MM.1S (cell line): ENCODE results near the gene BRD1.

Experiments used
- DNase-seq: peaks from one replicate; pipeline ENCODE4 v3.0.0-alpha.2; 2015
- H2AFZ ChIP-seq: fragments of 300-600 bp; sonication (generic); 2 replicates; pipeline ENCODE4 v1.6.0; 2016; ENCODE audit warnings: antibody characterized with exemption, low read length
- H3F3A ChIP-seq: fragments of 300-600 bp; sonication (generic); 2 replicates; pipeline ENCODE4 v1.6.1; 2016; ENCODE audit warnings: mild to moderate bottlenecking, antibody characterized with exemption, low read length, moderate library complexity, mixed read lengths; ENCODE audit not compliant: insufficient read depth
- H3K27ac ChIP-seq: fragments of 300-600 bp; sonication (generic); 2 replicates; pipeline ENCODE4 v1.5.1; 2016; ENCODE audit warnings: mild to moderate bottlenecking, low read length
- H3K27me3 ChIP-seq: fragments of 300-600 bp; sonication (generic); replicated peaks from 2 replicates; pipeline ENCODE4 v1.6.0; 2016; ENCODE audit warnings: low read length; ENCODE audit not compliant: insufficient read depth
- H3K36me3 ChIP-seq: fragments of 300-600 bp; sonication (generic); replicated peaks from 2 replicates; pipeline ENCODE4 v1.6.1; 2016; ENCODE audit warnings: mild to moderate bottlenecking, low read length, mixed read lengths; ENCODE audit not compliant: insufficient read depth
- H3K4me1 ChIP-seq: fragments of 300-600 bp; sonication (generic); 2 replicates; pipeline ENCODE4 v1.6.1; 2016; ENCODE audit warnings: low read length, mixed read lengths
- H3K4me2 ChIP-seq: fragments of 300-600 bp; sonication (generic); 2 replicates; pipeline ENCODE4 v1.6.0; 2016; ENCODE audit warnings: low read depth, low read length
- H3K4me3 ChIP-seq: fragments of 300-600 bp; sonication (generic); 2 replicates; pipeline ENCODE4 v1.5.1; 2016; ENCODE audit warnings: low read length, mixed read lengths
- H3K79me2 ChIP-seq: fragments of 300-600 bp; sonication (generic); 2 replicates; pipeline ENCODE4 v1.6.1; 2016; ENCODE audit warnings: mixed run types, low read length, mixed read lengths
- H3K9ac ChIP-seq: fragments of 300-600 bp; sonication (generic); 2 replicates; pipeline ENCODE4 v1.6.1; 2016; ENCODE audit warnings: low read length, mixed read lengths
- H3K9me2 ChIP-seq: fragments of 300-600 bp; sonication (generic); replicated peaks from 2 replicates; pipeline ENCODE4 v1.6.1; 2016; ENCODE audit warnings: mild to moderate bottlenecking, low read length, mixed read lengths; ENCODE audit not compliant: insufficient read depth
- H3K9me3 ChIP-seq: fragments of 300-600 bp; sonication (generic); replicated peaks from 2 replicates; pipeline ENCODE4 v1.6.1; 2016; ENCODE audit warnings: mild to moderate bottlenecking, low read length, mixed read lengths; ENCODE audit not compliant: insufficient read depth
- H4K20me1 ChIP-seq: fragments of 300-600 bp; sonication (generic); 2 replicates; pipeline ENCODE4 v1.6.1; 2016; ENCODE audit warnings: mild to moderate bottlenecking, low read length, moderate library complexity, mixed read lengths; ENCODE audit not compliant: insufficient read depth
- EZH2 ChIP-seq: fragments of 300-600 bp; sonication (generic); optimal IDR thresholded peaks from 2 replicates; pipeline ENCODE3; 2017; ENCODE audit warnings: low read depth, mild to moderate bottlenecking, antibody characterized with exemption, low read length, mixed read lengths
- EZH2phosphoT487 ChIP-seq: fragments of 300-600 bp; sonication (generic); IDR thresholded peaks from 2 replicates; pipeline ENCODE4 v1.6.1; 2018; ENCODE audit warnings: antibody characterized with exemption, low read length
- TF ChIP-seq, protein P1 (sequence below): fragments of 300-600 bp; sonication (generic); IDR thresholded peaks from 2 replicates; pipeline ENCODE4 v1.5.1; 2016; ENCODE audit warnings: antibody characterized with exemption, low read length, mixed read lengths

The BRD1 gene

GRCh38 chr22:49858827-49859226 is 31.2 kb upstream of the BRD1 start:
- no peaks in the 10 kb centered on the region for H3F3A ChIP-seq
- DNase-seq, result no peak
- H3K4me1 ChIP-seq, result peaks cover 10% of the 10 kb centered on the region; the same call in 1 of the 2 replicates
- H3K4me2 ChIP-seq, result no peak overlapping the region
- TF ChIP-seq EZH2phosphoT487 (no peak), EZH2 (no peak)
- TF ChIP-seq, protein P1, sequence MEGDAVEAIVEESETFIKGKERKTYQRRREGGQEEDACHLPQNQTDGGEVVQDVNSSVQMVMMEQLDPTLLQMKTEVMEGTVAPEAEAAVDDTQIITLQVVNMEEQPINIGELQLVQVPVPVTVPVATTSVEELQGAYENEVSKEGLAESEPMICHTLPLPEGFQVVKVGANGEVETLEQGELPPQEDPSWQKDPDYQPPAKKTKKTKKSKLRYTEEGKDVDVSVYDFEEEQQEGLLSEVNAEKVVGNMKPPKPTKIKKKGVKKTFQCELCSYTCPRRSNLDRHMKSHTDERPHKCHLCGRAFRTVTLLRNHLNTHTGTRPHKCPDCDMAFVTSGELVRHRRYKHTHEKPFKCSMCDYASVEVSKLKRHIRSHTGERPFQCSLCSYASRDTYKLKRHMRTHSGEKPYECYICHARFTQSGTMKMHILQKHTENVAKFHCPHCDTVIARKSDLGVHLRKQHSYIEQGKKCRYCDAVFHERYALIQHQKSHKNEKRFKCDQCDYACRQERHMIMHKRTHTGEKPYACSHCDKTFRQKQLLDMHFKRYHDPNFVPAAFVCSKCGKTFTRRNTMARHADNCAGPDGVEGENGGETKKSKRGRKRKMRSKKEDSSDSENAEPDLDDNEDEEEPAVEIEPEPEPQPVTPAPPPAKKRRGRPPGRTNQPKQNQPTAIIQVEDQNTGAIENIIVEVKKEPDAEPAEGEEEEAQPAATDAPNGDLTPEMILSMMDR, result no peak
- H3K27me3 ChIP-seq, result no peaks in the 10 kb centered on the region
- H3K9me2 ChIP-seq, result no peaks in the 10 kb centered on the region
- peaks cover 96% of the 10 kb centered on the region for H3K79me2 ChIP-seq
- no peak overlapping the region for H3K4me3 ChIP-seq
- H3K27ac ChIP-seq, result no peak overlapping the region
- H3K9me3 ChIP-seq, result no peaks in the 10 kb centered on the region
- no peaks in the 10 kb centered on the region for H3K36me3 ChIP-seq
- H4K20me1 ChIP-seq, result peaks cover 8% of the 10 kb centered on the region; the same call in 1 of the 2 replicates
- no peak overlapping the region for H2AFZ ChIP-seq
- H3K9ac ChIP-seq, result no peak overlapping the region

DNA sequence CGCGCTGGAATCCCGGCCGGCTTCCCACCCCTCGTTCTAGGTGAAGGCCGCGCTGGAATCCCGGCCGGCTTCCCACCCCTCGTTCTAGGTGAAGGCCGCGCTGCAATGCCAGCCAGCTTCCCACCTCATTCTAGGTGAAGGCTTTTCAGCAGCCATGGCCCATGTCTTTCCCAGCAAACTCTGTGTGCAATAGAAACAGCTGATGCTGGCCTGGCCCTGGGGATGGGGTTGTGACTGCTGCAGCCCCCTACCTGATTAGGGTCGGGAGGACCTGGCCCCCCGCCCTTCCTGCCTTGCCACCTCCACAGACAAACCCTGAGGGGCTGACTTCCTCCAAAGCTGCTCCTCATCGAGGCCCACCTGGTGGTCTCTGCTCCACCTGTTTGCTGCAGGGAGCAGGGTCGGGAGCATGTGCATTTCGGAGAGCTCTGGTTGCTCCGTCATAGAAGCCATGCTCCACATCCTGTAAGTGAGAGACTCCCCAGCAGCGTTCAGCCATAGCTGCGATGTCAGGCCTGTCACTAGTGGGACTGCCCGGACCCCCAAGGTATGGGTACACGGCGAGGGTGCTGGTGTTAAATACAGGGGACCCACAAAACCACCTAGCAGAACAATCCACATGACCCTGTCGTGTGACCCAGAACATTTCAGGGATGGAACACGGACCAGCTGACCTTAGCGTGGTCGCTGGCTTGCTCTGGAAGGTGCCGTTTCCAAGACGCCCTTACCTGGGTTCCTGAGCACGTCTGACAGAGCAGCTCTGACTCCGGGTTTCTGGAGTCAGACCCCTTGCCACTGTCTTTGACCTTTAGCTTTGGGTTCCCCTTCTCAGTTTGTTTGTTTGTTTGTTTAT is 29.3 kb upstream of the BRD1 start:
- H3K79me2 ChIP-seq, result peaks cover 77% of the 10 kb centered on the region

DNA sequence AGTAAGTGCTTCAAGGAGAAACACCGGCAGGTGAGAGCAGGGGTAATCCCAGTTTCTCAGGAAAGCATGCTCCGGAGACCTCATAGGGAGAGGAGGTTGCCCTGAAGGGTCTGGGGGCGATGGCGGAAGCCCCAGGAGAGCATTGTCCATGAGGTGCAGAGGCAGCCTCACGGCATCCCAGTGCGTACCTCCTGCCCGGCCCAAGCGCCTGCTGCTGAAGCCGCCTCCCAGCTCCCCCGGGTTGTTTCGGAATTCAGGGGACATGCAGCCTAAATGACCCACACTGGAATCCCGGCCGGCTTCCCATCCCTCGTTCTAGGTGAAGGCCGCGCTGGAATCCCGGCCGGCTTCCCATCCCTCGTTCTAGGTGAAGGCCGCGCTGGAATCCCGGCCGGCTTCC is 28.7 kb upstream of the BRD1 start:
- Histone ChIP-seq H3K36me3 (no peaks in the 10 kb centered on the region), H3K27ac (no peak overlapping the region), H3K27me3 (no peaks in the 10 kb centered on the region), H3K4me3 (no peak overlapping the region), H3K9ac (no peak overlapping the region), H3K9me3 (no peaks in the 10 kb centered on the region), H3K9me2 (no peaks in the 10 kb centered on the region), H2AFZ (no peak overlapping the region), H4K20me1 (peaks cover 8% of the 10 kb centered on the region; the same call in 1 of the 2 replicates), H3K4me2 (no peak overlapping the region), H3K4me1 (peaks cover 10% of the 10 kb centered on the region; the same call in 1 of the 2 replicates), H3K79me2 (peaks cover 71% of the 10 kb centered on the region), H3F3A (peaks cover 8% of the 10 kb centered on the region)
- DNase-seq, result no peak
- TF ChIP-seq EZH2phosphoT487 (no peak), EZH2 (no peak)
- TF ChIP-seq, protein P1, result no peak

More for the DNA sequence above, 29.3 kb upstream of the BRD1 start:
- Histone ChIP-seq H3F3A (peaks cover 8% of the 10 kb centered on the region), H3K27ac (no peak overlapping the region), H3K4me3 (no peak overlapping the region), H3K9me2 (no peaks in the 10 kb centered on the region), H3K27me3 (no peaks in the 10 kb centered on the region), H3K9me3 (no peaks in the 10 kb centered on the region), H3K36me3 (no peaks in the 10 kb centered on the region), H3K4me1 (peaks cover 10% of the 10 kb centered on the region; the same call in 1 of the 2 replicates), H2AFZ (no peak overlapping the region), H4K20me1 (peaks cover 8% of the 10 kb centered on the region; the same call in 1 of the 2 replicates), H3K4me2 (no peak overlapping the region), H3K9ac (no peak overlapping the region)
- TF ChIP-seq EZH2phosphoT487, result no peak
- TF ChIP-seq EZH2, result no peak
- TF ChIP-seq, protein P1, result no peak
- no peak for DNase-seq
